ENCODE results near the gene SH3GL3. TPM values are rescaled to one million over a fixed set of nuclear protein-coding genes. Genes with fewer than 3 reads are reported as not detected.

The SH3GL3 gene
- total RNA-seq, 2 experiments from 2014 or later, result not detected

- H3K9me3 Mint-ChIP-seq (ENCODE audit: low read depth), result peaks cover 5% of the 10 kb centered on the region
- no peaks in the 10 kb centered on the region for H3K4me1 Mint-ChIP-seq
- no peak overlapping the region for H3K27ac Mint-ChIP-seq
- H3K27me3 Mint-ChIP-seq, result no peaks in the 10 kb centered on the region
- CTCF ChIA-PET, result no interaction called here
- no peaks in the 10 kb centered on the region for H3K36me3 Mint-ChIP-seq
- no peak for ATAC-seq
- no peak for DNase-seq
- no peak overlapping the region for H3K4me3 Mint-ChIP-seq
These were observed 51.7 kb downstream of the SH3GL3 start for GRCh38 chr15:83498801-83499200.

- ATAC-seq, result no peak
These were observed 52.3 kb downstream of the SH3GL3 start for GRCh38 chr15:83499476-83499875.

GRCh38 chr15:83503595-83504364 is 56.6 kb downstream of the SH3GL3 start:
- Mint-ChIP-seq H3K4me3 (no peak overlapping the region), H3K27me3 (no peaks in the 10 kb centered on the region), H3K4me1 (no peaks in the 10 kb centered on the region), H3K27ac (no peak overlapping the region), H3K36me3 (no peaks in the 10 kb centered on the region), H3K9me3 (ENCODE audit: low read depth) (no peaks in the 10 kb centered on the region)
- CTCF ChIA-PET, result no interaction called here
- ATAC-seq (no peak), DNase-seq (no peak)

More at GRCh38 chr15:83499476-83499875, 52.3 kb downstream of the SH3GL3 start:
- no peak for DNase-seq
- CTCF ChIA-PET, result no interaction called here
- no peaks in the 10 kb centered on the region for H3K27me3 Mint-ChIP-seq
- H3K4me3 Mint-ChIP-seq, result no peak overlapping the region
- no peak overlapping the region for H3K27ac Mint-ChIP-seq
- H3K36me3 Mint-ChIP-seq, result no peaks in the 10 kb centered on the region
- H3K9me3 Mint-ChIP-seq (ENCODE audit: low read depth), result peaks cover 5% of the 10 kb centered on the region
- H3K4me1 Mint-ChIP-seq, result no peaks in the 10 kb centered on the region

GRCh38 chr15:83504365-83504764 is 57.2 kb downstream of the SH3GL3 start:
- Mint-ChIP-seq H3K36me3 (no peaks in the 10 kb centered on the region), H3K4me3 (no peak overlapping the region), H3K9me3 (ENCODE audit: low read depth) (no peaks in the 10 kb centered on the region), H3K27ac (no peak overlapping the region), H3K27me3 (no peaks in the 10 kb centered on the region), H3K4me1 (no peaks in the 10 kb centered on the region)
- ATAC-seq (no peak), DNase-seq (no peak)
- CTCF ChIA-PET, result no interaction called here

- Mint-ChIP-seq H3K27me3 (no peaks in the 10 kb centered on the region), H3K4me1 (no peaks in the 10 kb centered on the region), H3K4me3 (no peak overlapping the region), H3K27ac (no peak overlapping the region), H3K36me3 (no peaks in the 10 kb centered on the region), H3K9me3 (ENCODE audit: low read depth) (no peaks in the 10 kb centered on the region)
- ATAC-seq, result no peak
- CTCF ChIA-PET, result no interaction called here
- DNase-seq, result no peak
These were observed 62.9 kb downstream of the SH3GL3 start for GRCh38 chr15:83510001-83510400.

- no peak for ATAC-seq
- Mint-ChIP-seq H3K4me3 (no peak overlapping the region), H3K27me3 (no peaks in the 10 kb centered on the region), H3K4me1 (no peaks in the 10 kb centered on the region), H3K27ac (no peak overlapping the region), H3K36me3 (no peaks in the 10 kb centered on the region), H3K9me3 (ENCODE audit: low read depth) (no peaks in the 10 kb centered on the region)
- DNase-seq, result no peak
- CTCF ChIA-PET, result interaction anchor here (1.2 kb wide), 1 partner anchor 74 kb away, joined by 3 read pairs; no protein-coding TSS in a partner anchor
These were observed 65.3 kb downstream of the SH3GL3 start for GRCh38 chr15:83512459-83512858.

- no peak for ATAC-seq
- Mint-ChIP-seq H3K27me3 (no peaks in the 10 kb centered on the region), H3K9me3 (ENCODE audit: low read depth) (no peaks in the 10 kb centered on the region), H3K4me3 (no peak overlapping the region), H3K4me1 (no peaks in the 10 kb centered on the region), H3K27ac (no peak overlapping the region), H3K36me3 (no peaks in the 10 kb centered on the region)
- DNase-seq, result no peak
- CTCF ChIA-PET, result no interaction called here
These were observed 67.4 kb downstream of the SH3GL3 start for GRCh38 chr15:83514584-83514983.

- no peaks in the 10 kb centered on the region for H3K36me3 Mint-ChIP-seq
- CTCF ChIA-PET, result no interaction called here
- H3K27me3 Mint-ChIP-seq, result no peaks in the 10 kb centered on the region
- no peak overlapping the region for H3K27ac Mint-ChIP-seq
- no peak overlapping the region for H3K4me3 Mint-ChIP-seq
- DNase-seq, result no peak
- H3K4me1 Mint-ChIP-seq, result no peaks in the 10 kb centered on the region
- ATAC-seq, result no peak
- H3K9me3 Mint-ChIP-seq (ENCODE audit: low read depth), result no peaks in the 10 kb centered on the region
These were observed 68.0 kb downstream of the SH3GL3 start for GRCh38 chr15:83515164-83515563.

GRCh38 chr15:83516935-83517334 is 69.8 kb downstream of the SH3GL3 start:
- no peak for ATAC-seq
- Mint-ChIP-seq H3K4me1 (no peaks in the 10 kb centered on the region), H3K4me3 (no peak overlapping the region), H3K27me3 (no peaks in the 10 kb centered on the region), H3K9me3 (ENCODE audit: low read depth) (no peaks in the 10 kb centered on the region), H3K36me3 (no peaks in the 10 kb centered on the region), H3K27ac (no peak overlapping the region)
- CTCF ChIA-PET, result no interaction called here
- no peak for DNase-seq

- H3K36me3 Mint-ChIP-seq, result peaks cover 2% of the 10 kb centered on the region
These were observed 79.2 kb downstream of the SH3GL3 start for GRCh38 chr15:83526319-83526718.

GRCh38 chr15:83533410-83533962 is 86.3 kb downstream of the SH3GL3 start:
- no peaks in the 10 kb centered on the region for H3K4me1 Mint-ChIP-seq
- CTCF ChIA-PET, result no interaction called here
- ATAC-seq, result no peak

More at GRCh38 chr15:83526319-83526718, 79.2 kb downstream of the SH3GL3 start:
- DNase-seq (no peak), ATAC-seq (no peak)
- CTCF ChIA-PET, result no interaction called here
- H3K9me3 Mint-ChIP-seq (ENCODE audit: low read depth), result peaks cover 10% of the 10 kb centered on the region
- no peaks in the 10 kb centered on the region for H3K4me1 Mint-ChIP-seq
- H3K27ac Mint-ChIP-seq, result no peak overlapping the region
- no peak overlapping the region for H3K4me3 Mint-ChIP-seq
- no peaks in the 10 kb centered on the region for H3K27me3 Mint-ChIP-seq

GRCh38 chr15:83537606-83538005 is 90.5 kb downstream of the SH3GL3 start:
- CTCF ChIA-PET, result no interaction called here
- Mint-ChIP-seq H3K4me3 (no peak overlapping the region), H3K27ac (no peak overlapping the region), H3K36me3 (no peaks in the 10 kb centered on the region), H3K4me1 (no peaks in the 10 kb centered on the region), H3K9me3 (ENCODE audit: low read depth) (no peaks in the 10 kb centered on the region), H3K27me3 (no peaks in the 10 kb centered on the region)
- ATAC-seq (no peak), DNase-seq (no peak)

More at GRCh38 chr15:83533410-83533962, 86.3 kb downstream of the SH3GL3 start:
- Mint-ChIP-seq H3K9me3 (ENCODE audit: low read depth) (peaks cover 3% of the 10 kb centered on the region), H3K4me3 (no peak overlapping the region), H3K27ac (no peak overlapping the region), H3K36me3 (peaks cover 2% of the 10 kb centered on the region), H3K27me3 (no peaks in the 10 kb centered on the region)
- no peak for DNase-seq

- no peaks in the 10 kb centered on the region for H3K27me3 Mint-ChIP-seq
- ATAC-seq (no peak), DNase-seq (no peak)
- CTCF ChIA-PET, result interaction anchor here (0.9 kb wide), 1 partner anchor 27 kb away, joined by 3 read pairs; no protein-coding TSS in a partner anchor
- H3K4me3 Mint-ChIP-seq, result no peak overlapping the region
- H3K27ac Mint-ChIP-seq, result no peak overlapping the region
- H3K9me3 Mint-ChIP-seq (ENCODE audit: low read depth), result no peaks in the 10 kb centered on the region
- H3K4me1 Mint-ChIP-seq, result no peaks in the 10 kb centered on the region
- H3K36me3 Mint-ChIP-seq, result no peaks in the 10 kb centered on the region
These were observed 91.5 kb downstream of the SH3GL3 start for GRCh38 chr15:83538682-83539081.

- Mint-ChIP-seq H3K27ac (no peak overlapping the region), H3K4me3 (no peak overlapping the region), H3K36me3 (no peaks in the 10 kb centered on the region), H3K27me3 (peaks cover 5% of the 10 kb centered on the region), H3K4me1 (no peaks in the 10 kb centered on the region), H3K9me3 (ENCODE audit: low read depth) (no peaks in the 10 kb centered on the region)
- no peak for ATAC-seq
- CTCF ChIA-PET, result no interaction called here
- DNase-seq, result no peak
These were observed 98.8 kb downstream of the SH3GL3 start for GRCh38 chr15:83545804-83546511.

Measured in activated CD8-positive, alpha-beta memory T cell treated with anti-CD3 and anti-CD28 coated beads, Interleukin-2, amount 10 ng/mL, durations not matched to agents 7 days and 5 days (primary cell).